GM19099 (cell line): ENCODE measurements around the gene TSR3.

Experiments used
- POLR2A ChIP-seq: IDR thresholded peaks from 3 replicates; pipeline ENCODE4 v1.6.1; 2011; ENCODE audit warnings: low read depth; ENCODE audit not compliant: insufficient read length; ENCODE audit errors: extremely low read depth

The TSR3 gene

DNA sequence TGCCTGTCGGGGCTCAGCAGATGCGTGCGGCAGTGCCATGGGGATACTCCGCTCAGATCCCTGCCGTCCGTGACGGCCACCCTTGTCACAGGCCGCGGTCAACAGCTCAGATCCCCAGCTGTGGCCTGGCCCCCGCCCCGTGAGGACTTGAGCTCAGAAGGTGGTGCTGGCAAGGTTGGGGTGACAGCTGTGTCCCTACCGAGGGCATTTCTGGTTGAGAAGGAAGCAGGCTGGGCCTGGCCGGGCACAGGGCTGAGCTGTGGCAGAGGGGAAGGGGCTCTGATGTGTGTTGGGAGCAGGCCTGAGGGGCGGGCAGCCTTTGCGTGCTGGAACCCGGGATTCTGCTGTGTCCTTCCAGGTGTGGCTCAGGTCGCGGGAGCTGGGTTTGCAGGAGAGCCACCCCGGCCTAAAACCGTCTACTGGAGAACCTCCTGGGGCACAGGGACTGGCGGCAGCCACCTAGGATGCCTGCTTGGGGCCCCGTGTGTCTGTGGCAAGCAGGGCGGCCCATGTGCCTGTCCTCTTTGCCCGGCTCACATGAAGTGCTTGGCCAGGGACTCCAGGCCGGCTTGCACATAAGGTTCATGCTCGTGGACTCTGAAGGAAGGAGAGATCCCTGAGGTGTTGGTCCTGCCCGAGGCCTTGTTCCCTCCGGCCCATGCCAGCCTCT lies 37.1 kb downstream of the TSR3 start:
- TF ChIP-seq POLR2A = no peak

DNA sequence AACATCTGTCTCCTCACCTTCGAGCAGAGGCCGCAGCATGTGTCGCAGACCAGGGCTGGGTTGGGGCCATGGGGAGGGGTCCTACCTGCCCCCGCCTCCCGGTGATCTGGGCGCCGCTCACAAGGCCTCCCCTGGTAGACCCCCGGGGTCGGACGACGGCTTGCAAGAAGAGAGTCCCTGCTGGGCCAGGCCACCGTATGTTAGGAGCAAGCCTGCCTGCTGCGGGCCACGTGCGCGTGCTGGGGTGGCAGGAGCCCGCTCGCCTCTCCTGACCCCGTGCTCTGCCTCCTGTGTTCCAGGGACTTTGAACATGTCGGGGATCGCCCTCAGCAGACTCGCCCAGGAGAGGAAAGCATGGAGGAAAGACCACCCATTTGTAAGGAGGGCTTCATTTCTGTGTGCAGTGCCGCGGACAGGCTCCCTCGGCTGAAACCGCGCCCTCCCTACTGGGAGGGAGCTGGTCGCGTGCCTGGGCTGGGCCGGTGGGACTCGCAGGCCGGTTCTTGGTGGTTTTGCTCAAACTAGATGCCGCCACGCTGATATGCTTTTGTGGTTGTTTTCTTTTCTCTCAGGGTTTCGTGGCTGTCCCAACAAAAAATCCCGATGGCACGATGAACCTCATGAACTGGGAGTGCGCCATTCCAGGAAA lies 37.8 kb downstream of the TSR3 start:
- TF ChIP-seq POLR2A = no peak

- TF ChIP-seq POLR2A = no peak
Measured at GRCh38 chr16:1312903-1313302, 38.8 kb downstream of the TSR3 start.

DNA sequence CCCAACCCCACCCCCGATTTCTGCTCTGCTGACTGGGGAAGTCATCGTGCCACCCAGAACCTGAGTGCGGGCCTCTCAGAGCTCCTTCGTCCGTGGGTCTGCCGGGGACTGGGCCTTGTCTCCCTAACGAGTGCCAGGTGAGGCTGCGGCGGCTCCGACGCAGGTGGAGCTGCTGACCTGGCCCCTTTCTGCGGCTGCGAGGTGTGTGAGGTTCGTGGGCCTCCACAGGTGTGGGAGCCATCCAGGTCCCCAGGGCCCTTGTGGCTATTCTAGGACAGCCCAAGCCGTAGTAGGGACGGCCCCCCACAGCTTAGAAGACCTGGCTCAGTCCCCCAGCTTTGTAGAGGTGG lies 39.2 kb downstream of the TSR3 start:
- TF ChIP-seq POLR2A = no peak

DNA sequence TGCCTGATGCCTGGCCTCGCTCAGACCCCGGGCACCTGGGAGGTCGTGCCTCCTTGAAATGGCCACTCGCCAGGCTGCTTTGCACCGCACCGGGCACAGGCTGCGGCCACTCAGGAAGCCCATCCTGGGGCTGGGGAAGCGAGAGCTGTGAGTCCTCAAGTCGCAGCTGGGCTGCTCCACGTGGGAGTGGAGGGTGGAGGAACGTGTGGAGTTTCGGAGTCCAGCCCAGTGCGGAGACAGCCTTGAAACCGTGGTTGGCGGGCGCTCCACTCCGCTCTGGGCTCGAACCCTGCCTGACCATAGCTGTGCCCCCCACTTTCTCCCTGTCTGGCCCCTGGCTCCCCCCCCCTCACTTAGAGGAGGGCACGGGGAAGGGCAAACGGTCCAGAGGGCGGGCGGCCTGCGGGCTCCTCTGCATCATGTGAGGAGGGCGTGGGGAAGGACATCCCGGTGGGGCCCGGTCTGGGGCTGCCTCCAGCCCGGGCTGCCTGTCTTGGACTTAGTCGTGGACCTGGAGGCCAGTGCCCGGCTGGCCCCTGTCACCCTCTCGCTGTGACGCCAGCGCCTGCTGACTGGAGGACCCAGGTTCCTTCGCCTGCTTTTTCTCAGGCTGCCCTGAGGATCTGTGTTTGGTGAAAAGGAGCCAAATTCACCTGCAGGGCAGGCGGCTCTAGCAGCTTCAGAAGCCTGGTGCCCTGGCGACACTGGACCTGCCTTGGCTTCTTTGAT lies 39.8 kb downstream of the TSR3 start:
- TF ChIP-seq POLR2A = no peak

GRCh38 chr16:1311212-1311737 lies 40.4 kb downstream of the TSR3 start:
- no peak for TF ChIP-seq POLR2A

GRCh38 chr16:1310832-1311200 lies 40.9 kb downstream of the TSR3 start:
- TF ChIP-seq POLR2A = no peak

- TF ChIP-seq POLR2A = no peak
Measured at GRCh38 chr16:1309888-1310831, 41.5 kb downstream of the TSR3 start.

GRCh38 chr16:1308977-1309885 lies 42.4 kb downstream of the TSR3 start, which contains the start of gene UBE2I:
UBE2I (plus strand) TSS chr16:1309636; CDS start chr16:1314031, 4,395 bp downstream.
- peak; percentile 85 for TF ChIP-seq POLR2A

- TF ChIP-seq POLR2A = peak; percentile 66
Measured at GRCh38 chr16:1308036-1308976, 43.4 kb downstream of the TSR3 start.

GRCh38 chr16:1306334-1306733 lies 45.3 kb downstream of the TSR3 start:
- TF ChIP-seq POLR2A = no peak

- no peak for TF ChIP-seq POLR2A
Measured at GRCh38 chr16:1305823-1306222, 45.9 kb downstream of the TSR3 start.

GRCh38 chr16:1301562-1301961 lies 50.1 kb downstream of the TSR3 start:
- no peak for TF ChIP-seq POLR2A
